Stimulated activated CD4-positive, alpha-beta T cell treated with anti-CD3 and anti-CD28 coated beads, Interleukin-2, amount 100 ng/mL, for 4 hours (primary cell): Measurements from ENCODE around the gene EFCAB6.

Experiments
- DNase-seq: peaks from one replicate; pipeline ENCODE4 v3.0.0-alpha.2; 2020; ENCODE audit warnings: low read depth

EFCAB6 gene

GRCh38 chr22:43747877-43748276 is 64.2 kb downstream of the EFCAB6 start:
- no peak for DNase-seq

GRCh38 chr22:43747058-43747457 is 65.0 kb downstream of the EFCAB6 start:
- DNase-seq: no peak

- no peak for DNase-seq
These were observed 66.2 kb downstream of the EFCAB6 start for GRCh38 chr22:43745783-43746356.

GRCh38 chr22:43745411-43745770 is 66.7 kb downstream of the EFCAB6 start:
- no peak for DNase-seq

- DNase-seq: no peak
These were observed 67.2 kb downstream of the EFCAB6 start for GRCh38 chr22:43744700-43745410.

- DNase-seq: no peak
These were observed 68.0 kb downstream of the EFCAB6 start for GRCh38 chr22:43743929-43744643.

GRCh38 chr22:43743131-43743530 is 69.0 kb downstream of the EFCAB6 start:
- no peak for DNase-seq

- no peak for DNase-seq
These were observed 69.8 kb downstream of the EFCAB6 start for GRCh38 chr22:43742154-43742950.

- DNase-seq: no peak
These were observed 71.4 kb downstream of the EFCAB6 start for GRCh38 chr22:43740587-43741270.

- no peak for DNase-seq
These were observed 72.2 kb downstream of the EFCAB6 start for GRCh38 chr22:43739851-43740379.

GRCh38 chr22:43737150-43737828 is 74.8 kb downstream of the EFCAB6 start:
- no peak for DNase-seq

GRCh38 chr22:43736651-43737050 is 75.5 kb downstream of the EFCAB6 start:
- no peak for DNase-seq

GRCh38 chr22:43734370-43735150 is 77.5 kb downstream of the EFCAB6 start:
- no peak for DNase-seq

- no peak for DNase-seq
These were observed 79.0 kb downstream of the EFCAB6 start for GRCh38 chr22:43733138-43733537.

GRCh38 chr22:43731988-43732387 is 80.1 kb downstream of the EFCAB6 start:
- DNase-seq: no peak

- no peak for DNase-seq
These were observed 85.1 kb downstream of the EFCAB6 start for GRCh38 chr22:43726964-43727543.

- DNase-seq: no peak
These were observed 85.8 kb downstream of the EFCAB6 start for GRCh38 chr22:43726322-43726721.

GRCh38 chr22:43723816-43724215 is 88.3 kb downstream of the EFCAB6 start:
- DNase-seq: no peak

- no peak for DNase-seq
These were observed 89.7 kb downstream of the EFCAB6 start for GRCh38 chr22:43722444-43722843.

- DNase-seq: no peak
These were observed 91.4 kb downstream of the EFCAB6 start for GRCh38 chr22:43720716-43721115.
